Heart right ventricle (tissue), 16 donors: ENCODE measurements around the gene KCNQ1. TPM values are rescaled to one million over a fixed set of nuclear protein-coding genes. Genes with fewer than 3 reads are reported as not detected.
A peak's percentile ranks its signal among the peaks of the same experiment; 100 is the strongest.

Experiments
- ATAC-seq, 8 donors: fragments of 200-7000 bp; cut with Tn5 transposase; one replicate each; pipeline ENCODE4 v1.9.1; 2020; ENCODE audit warnings: mild to moderate bottlenecking in 8 of 8, moderate library complexity in 8 of 8, moderate number of reproducible peaks in 1 of 8
- DNase-seq, 2 donors: peaks; one replicate each; pipeline ENCODE4 v3.0.0-alpha.2; 2020
- H3K27ac ChIP-seq, 10 donors: fragments of 200-600 bp; sonication (generic) in 2 of 10; one replicate each; pipeline versions ENCODE4 v1.5.0 to v1.8.0; 2020 to 2022; ENCODE audit warnings: mild to moderate bottlenecking in 3 of 10
- H3K27me3 ChIP-seq, 7 donors: fragments of 200-600 bp; one replicate each; pipeline ENCODE4 v1.8.0; 2021 to 2022; ENCODE audit warnings: mild to moderate bottlenecking in 2 of 7
- H3K36me3 ChIP-seq, 9 donors: fragments of 200-600 bp; sonication (generic) in 1 of 9; one replicate each; pipeline versions ENCODE4 v1.5.0 to v1.8.0; 2020 to 2022; ENCODE audit warnings: mild to moderate bottlenecking in 2 of 9
- H3K4me1 ChIP-seq, 9 donors: fragments of 200-600 bp; sonication (generic) in 1 of 9; one replicate each; pipeline versions ENCODE4 v1.5.0 to v1.8.0; 2020 to 2022; ENCODE audit warnings: mild to moderate bottlenecking in 4 of 9
- H3K4me3 ChIP-seq, 10 donors: fragments of 200-600 bp; sonication (generic) in 2 of 10; one replicate each; pipeline versions ENCODE4 v1.5.0 to v1.8.0; 2020 to 2022; ENCODE audit warnings: mild to moderate bottlenecking in 7 of 10, moderate library complexity in 2 of 10
- H3K9me3 ChIP-seq, 11 donors: fragments of 200-600 bp in 10 of 11; sonication (generic) in 2 of 11; one replicate each; pipeline versions ENCODE4 v1.5.0 to v1.8.0; 2013 to 2022; ENCODE audit warnings: mild to moderate bottlenecking in 2 of 11, control low read depth in 1 of 11, moderate library complexity in 1 of 11
- WGBS, 2 donors: extraction: QIAGEN DNeasy Blood & Tissue Kit; methylation state at CpG; one replicate each; pipeline ENCODE4 v1.1.7; 2013; ENCODE audit warnings: inconsistent platforms in 1 of 2; 5-methylcytosine and 5-hydroxymethylcytosine counted together
- intact Hi-C, 10 donors: fragments of 100-400 bp; cut with DNase I; formaldehyde crosslinking; loops; one replicate each; pipeline versions ENCODE4 v1.11.1 to v1.14.2; 2022
- polyA plus RNA-seq, 2 donors: library from polyadenylated mRNA; stranded (reverse); fragments of 200-250 nt; gene quantifications; one replicate each; pipeline ENCODE4 v1.2.3, GENCODE V29; 2013
- total RNA-seq, 10 donors: library from RNA; stranded (reverse); fragmentation: NEBNext Ultra II Directional in 3 of 10; extraction: Animal tissue kit (Norgen Biotek cat#: 25700) in 3 of 10; gene quantifications; one replicate each; pipeline versions ENCODE4 v1.2.1 to v1.2.4, GENCODE V29; 2021 to 2023
- TF ChIP-seq, protein P1 (sequence below), 9 donors: fragments of 200-600 bp; sonication (generic) in 2 of 9; IDR thresholded peaks; one replicate each; pipeline versions ENCODE4 v1.5.0 to v1.8.0; 2021 to 2022; ENCODE audit warnings: antibody characterized with exemption in 9 of 9, mild to moderate bottlenecking in 5 of 9, moderate library complexity in 1 of 9
- donor health status: Arrhythmogenic right ventricular cardiomyopathy.
- donor health status: ischemic (EF 13 %, LVEDD 7.1; RV severe dilation, severe dysfunction).
- donor health status: healthy with polysubstance abuse.
- donor health status: DM: no; HTN: yes; CAD: no.
- donor health status: DM: no; HTN: no; CAD: no.
- donor health status: ischemic (EF 25% LVEDD 6.9; RV normal size, moderate dysfunction).
- donor health status: ischemic (EF 25% LVEDD 5.7; RV mildly dilated, moderate dysfunction).
- donor health status: healthy.
- donor health status: DM: yes; HTN: yes; CAD: no.
- donor health status: Ischemic cardiomyopathy.
- donor health status: ischemic (EF 35%, LVEDD 5.7; RV mildly dilated, moderate dysfunction).
- donor health status: nonischemic (EF 11% LVEDD 7.7; RV severe dilation, severe dysfunction).
- donor health status: DM: yes; HTN: yes; CAD: no.
- donor health status: PGD.
- donor health status: ischemic (EF 29% LVEDD 5.4; RV normal size, mild dysfunction).
- donor health status: nonischemic (EF 23%, LVEDD 6.1; RV moderate dilation, normal function).

KCNQ1 gene
- total and polyA plus RNA-seq, 12 donors, result 19.9 to 48.2 (median 33.7) TPM

GRCh38 chr11:2442589-2442988 is 2.2 kb upstream of the KCNQ1 start:
- TF ChIP-seq, protein P1, sequence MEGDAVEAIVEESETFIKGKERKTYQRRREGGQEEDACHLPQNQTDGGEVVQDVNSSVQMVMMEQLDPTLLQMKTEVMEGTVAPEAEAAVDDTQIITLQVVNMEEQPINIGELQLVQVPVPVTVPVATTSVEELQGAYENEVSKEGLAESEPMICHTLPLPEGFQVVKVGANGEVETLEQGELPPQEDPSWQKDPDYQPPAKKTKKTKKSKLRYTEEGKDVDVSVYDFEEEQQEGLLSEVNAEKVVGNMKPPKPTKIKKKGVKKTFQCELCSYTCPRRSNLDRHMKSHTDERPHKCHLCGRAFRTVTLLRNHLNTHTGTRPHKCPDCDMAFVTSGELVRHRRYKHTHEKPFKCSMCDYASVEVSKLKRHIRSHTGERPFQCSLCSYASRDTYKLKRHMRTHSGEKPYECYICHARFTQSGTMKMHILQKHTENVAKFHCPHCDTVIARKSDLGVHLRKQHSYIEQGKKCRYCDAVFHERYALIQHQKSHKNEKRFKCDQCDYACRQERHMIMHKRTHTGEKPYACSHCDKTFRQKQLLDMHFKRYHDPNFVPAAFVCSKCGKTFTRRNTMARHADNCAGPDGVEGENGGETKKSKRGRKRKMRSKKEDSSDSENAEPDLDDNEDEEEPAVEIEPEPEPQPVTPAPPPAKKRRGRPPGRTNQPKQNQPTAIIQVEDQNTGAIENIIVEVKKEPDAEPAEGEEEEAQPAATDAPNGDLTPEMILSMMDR (IDR thresholded peaks at IDR 0.05), result no peak
- ATAC-seq, result no peak
- H3K27ac ChIP-seq, result no peak overlapping the region
- intact Hi-C loops, result loop anchor here in 3 of 10 donors (5.0 kb wide), 2 partner anchors 70 to 80 kb away; no protein-coding TSS in a partner anchor
- no peaks in the 10 kb centered on the region for H3K36me3 ChIP-seq
- peaks cover 0 to 5% (median 0%) of the 10 kb centered on the region in 11 donors for H3K9me3 ChIP-seq
- H3K4me1 ChIP-seq, result peaks cover 3 to 30% (median 23%) of the 10 kb centered on the region in 9 donors
- peaks cover 0 to 17% (median 5%) of the 10 kb centered on the region in 7 donors for H3K27me3 ChIP-seq
- H3K4me3 ChIP-seq, result no peak overlapping the region
- no peak for DNase-seq
- 89 to 95% methylated on average over 2 of the region's 2 CpGs for WGBS, 2 donors

GRCh38 chr11:2443406-2443805 is 1.4 kb upstream of the KCNQ1 start:
- Histone ChIP-seq H3K4me1 (peaks cover 3 to 38% (median 31%) of the 10 kb centered on the region in 9 donors), H3K4me3 (no peak overlapping the region), H3K9me3 (peaks cover 0 to 5% (median 0%) of the 10 kb centered on the region in 11 donors), H3K27ac (no peak overlapping the region), H3K27me3 (peaks cover 0 to 15% (median 5%) of the 10 kb centered on the region in 7 donors), H3K36me3 (no peaks in the 10 kb centered on the region)
- intact Hi-C loops, result loop anchor here in 3 of 10 donors (5.0 kb wide), 2 partner anchors 69 to 79 kb away; no protein-coding TSS in a partner anchor
- 51 to 73% methylated on average over 11 of the region's 11 CpGs for WGBS, 2 donors
- TF ChIP-seq, protein P1 (IDR thresholded peaks at IDR 0.05), result no peak
- no peak for DNase-seq
- ATAC-seq, result no peak

DNA sequence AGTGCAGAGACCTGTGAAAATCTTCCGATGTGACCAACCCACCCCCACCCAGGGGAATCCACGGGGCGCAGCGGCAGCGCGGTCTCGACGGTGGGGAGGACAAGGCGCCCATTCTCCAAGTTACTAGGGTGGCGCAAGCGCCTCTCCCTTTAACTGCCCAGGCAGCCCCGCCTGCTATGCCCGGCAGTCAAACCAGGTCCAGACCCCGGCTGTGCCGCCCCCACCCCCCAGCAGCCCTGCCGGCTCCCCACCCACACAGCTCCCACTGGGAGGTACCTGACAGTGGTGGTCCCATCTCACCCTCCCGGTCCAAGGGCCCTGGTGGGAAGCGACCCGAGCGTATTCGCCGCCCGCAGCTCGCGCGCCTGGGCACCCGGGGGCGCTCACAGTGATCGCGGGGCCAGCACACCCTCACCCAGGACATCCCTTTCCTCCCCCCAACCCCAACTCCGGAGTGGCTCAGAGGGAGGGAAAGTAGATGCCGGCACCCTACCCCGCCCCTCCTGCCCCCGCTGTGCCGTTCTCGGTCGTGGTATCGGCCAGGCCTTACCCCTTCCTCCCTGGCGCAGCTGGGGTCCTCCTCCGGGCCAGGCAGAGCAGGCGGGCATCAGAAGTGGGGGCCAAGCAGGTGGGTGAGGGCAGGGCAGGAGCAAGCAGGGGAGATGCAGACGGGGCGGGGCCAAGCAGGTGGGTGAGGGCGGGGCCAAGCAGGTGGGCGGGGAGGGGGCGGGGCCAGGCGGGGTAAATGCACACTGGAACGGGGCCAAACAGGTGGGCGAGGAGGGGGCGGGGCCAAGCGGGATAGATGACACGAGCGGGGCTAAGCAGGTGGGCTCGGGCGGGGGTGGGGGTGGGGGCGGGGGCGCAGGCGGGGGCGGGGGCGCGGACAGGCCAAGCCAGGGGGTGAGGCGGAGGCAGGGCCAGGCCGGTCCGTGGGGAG is 657 bp upstream of the KCNQ1 start, which contains the start of gene TRPM5:
TRPM5 (minus strand) TSS at position 634 of the 940 bp plus-strand sequence. CDS start 21,478 bp downstream, outside the sequence.
- intact Hi-C loops, result loop anchor here in 3 of 10 donors (5.0 kb wide), 2 partner anchors 68 to 78 kb away; no protein-coding TSS in a partner anchor
- no peak for DNase-seq
- Histone ChIP-seq H3K36me3 (no peaks in the 10 kb centered on the region), H3K27ac (peak within 1 kb of the TSS in 8 of 10 donors; percentile 47 to 82 (median 58)), H3K4me1 (peaks cover 3 to 46% (median 37%) of the 10 kb centered on the region in 9 donors), H3K4me3 (peak within 1 kb of the TSS; percentile 32 to 60 (median 54)), H3K9me3 (peaks cover 0 to 5% (median 0%) of the 10 kb centered on the region in 11 donors), H3K27me3 (peaks cover 0 to 15% (median 5%) of the 10 kb centered on the region in 7 donors)
- peak in 4 of 8 donors; percentile 2 to 25 (median 6) for ATAC-seq
- TF ChIP-seq, protein P1 (IDR thresholded peaks at IDR 0.05), result no peak
- 9 to 10% methylated on average over 55 to 62 of the region's 64 CpGs for WGBS, 2 donors
